ENCODE results near the gene LMNA.
A peak's percentile ranks its signal among the peaks of the same experiment; 100 is the strongest.

The LMNA gene

GRCh38 chr1:156080863-156081179, 33.7 kb upstream of the LMNA start:
- in situ Hi-C loops (cut with MboI; ENCODE audit: low pct_unique_long_range_greater_than_20kb, low sequenced_read_pairs) = no loop called here
- no peak for DNase-seq

- in situ Hi-C loops (cut with MboI; ENCODE audit: low pct_unique_long_range_greater_than_20kb, low sequenced_read_pairs) = no loop called here
- DNase-seq = no peak
Observed at GRCh38 chr1:156081180-156081916, 33.2 kb upstream of the LMNA start.

GRCh38 chr1:156081917-156082308, 32.6 kb upstream of the LMNA start:
- no peak for DNase-seq
- in situ Hi-C loops (cut with MboI; ENCODE audit: low pct_unique_long_range_greater_than_20kb, low sequenced_read_pairs) = no loop called here

GRCh38 chr1:156082309-156083091, 32.0 kb upstream of the LMNA start, which contains the start of gene MEX3A:
Gene MEX3A (minus strand): TSS chr1:156082465. CDS start chr1:156081998, 467 bp downstream.
- in situ Hi-C loops (cut with MboI; ENCODE audit: low pct_unique_long_range_greater_than_20kb, low sequenced_read_pairs) = no loop called here
- peak; percentile 82 for DNase-seq

- peak; percentile 57 for DNase-seq
- in situ Hi-C loops (cut with MboI; ENCODE audit: low pct_unique_long_range_greater_than_20kb, low sequenced_read_pairs) = no loop called here
Observed at GRCh38 chr1:156083800-156084790, 30.4 kb upstream of the LMNA start.

GRCh38 chr1:156086256-156086662, 28.3 kb upstream of the LMNA start:
- in situ Hi-C loops (cut with MboI; ENCODE audit: low pct_unique_long_range_greater_than_20kb, low sequenced_read_pairs) = no loop called here
- no peak for DNase-seq

GRCh38 chr1:156089704-156090103, 24.8 kb upstream of the LMNA start:
- in situ Hi-C loops (cut with MboI; ENCODE audit: low pct_unique_long_range_greater_than_20kb, low sequenced_read_pairs) = loop anchor here (5.0 kb wide), 1 partner anchor 38 kb away; no protein-coding TSS in a partner anchor
- no peak for DNase-seq

GRCh38 chr1:156090138-156090839, 24.2 kb upstream of the LMNA start:
- in situ Hi-C loops (cut with MboI; ENCODE audit: low pct_unique_long_range_greater_than_20kb, low sequenced_read_pairs) = loop anchor here (5.0 kb wide), 1 partner anchor 37 kb away; no protein-coding TSS in a partner anchor
- peak; percentile 45 for DNase-seq

- DNase-seq = peak; percentile 78
- in situ Hi-C loops (cut with MboI; ENCODE audit: low pct_unique_long_range_greater_than_20kb, low sequenced_read_pairs) = loop anchor here (5.0 kb wide), 1 partner anchor 36 kb away; no protein-coding TSS in a partner anchor
Observed at GRCh38 chr1:156090840-156091188, 23.7 kb upstream of the LMNA start.

GRCh38 chr1:156091610-156092009, 22.9 kb upstream of the LMNA start:
- no peak for DNase-seq
- in situ Hi-C loops (cut with MboI; ENCODE audit: low pct_unique_long_range_greater_than_20kb, low sequenced_read_pairs) = loop anchor here (5.0 kb wide), 1 partner anchor 36 kb away; no protein-coding TSS in a partner anchor

- no peak for DNase-seq
- in situ Hi-C loops (cut with MboI; ENCODE audit: low pct_unique_long_range_greater_than_20kb, low sequenced_read_pairs) = no loop called here
Observed at GRCh38 chr1:156095906-156096508, 18.5 kb upstream of the LMNA start.

- DNase-seq = peak; percentile 93
- in situ Hi-C loops (cut with MboI; ENCODE audit: low pct_unique_long_range_greater_than_20kb, low sequenced_read_pairs) = no loop called here
Observed at GRCh38 chr1:156096640-156097391, 17.7 kb upstream of the LMNA start.

- in situ Hi-C loops (cut with MboI; ENCODE audit: low pct_unique_long_range_greater_than_20kb, low sequenced_read_pairs) = no loop called here
- no peak for DNase-seq
Observed at GRCh38 chr1:156097499-156098178, 16.9 kb upstream of the LMNA start.

GRCh38 chr1:156098784-156099183, 15.7 kb upstream of the LMNA start:
- no peak for DNase-seq
- in situ Hi-C loops (cut with MboI; ENCODE audit: low pct_unique_long_range_greater_than_20kb, low sequenced_read_pairs) = no loop called here

GRCh38 chr1:156099282-156099681, 15.2 kb upstream of the LMNA start:
- no peak for DNase-seq
- in situ Hi-C loops (cut with MboI; ENCODE audit: low pct_unique_long_range_greater_than_20kb, low sequenced_read_pairs) = no loop called here

GRCh38 chr1:156100205-156100995, 14.1 kb upstream of the LMNA start:
- in situ Hi-C loops (cut with MboI; ENCODE audit: low pct_unique_long_range_greater_than_20kb, low sequenced_read_pairs) = no loop called here
- no peak for DNase-seq

All from KBM-7 (cell line).